H1 (cell line): ENCODE results near the gene RAVER2. TPM values are rescaled to one million over a fixed set of nuclear protein-coding genes. Genes with fewer than 3 reads are reported as not detected.

ENCODE experiments used
- CTCF ChIA-PET: fragments of 300-600 bp; sonication (Branson Sonifier 250); formaldehyde crosslinking; loops from one replicate; lab custom pipeline; 2021; ENCODE audit not compliant: partially characterized antibody; lab: Charles Lee
- POLR2A ChIA-PET: fragments of 300-600 bp; sonication (Branson Sonifier 250); formaldehyde crosslinking; loops from one replicate; lab custom pipeline; 2021; ENCODE audit warnings: inconsistent platforms; ENCODE audit not compliant: partially characterized antibody; lab: Charles Lee
- DNase-seq, 2 experiments: peaks; one replicate each; pipeline versions ENCODE4 v3.0.0 to v3.0.0-alpha.2; 2010 to 2022; ENCODE audit warnings: low spot score in 2 of 2, low read depth in 1 of 2, mixed read lengths in 1 of 2
- FAIRE-seq: peaks from 2 replicates; lab custom pipeline; 2011; peaks lifted over from hg19 to GRCh38; lab: Jason Lieb, UNC
- H2AFZ ChIP-seq: 2 replicates; pipeline ENCODE4 v1.8.1; 2012; ENCODE audit warnings: low read length, inconsistent platforms
- H2AK5ac ChIP-seq: 2 replicates; pipeline ENCODE4 v1.6.1; 2013; ENCODE audit warnings: low read depth, low read length
- H2BK120ac ChIP-seq: replicated peaks from 2 replicates; pipeline ENCODE3; 2013; ENCODE audit warnings: low read depth, low read length, inconsistent platforms
- H2BK12ac ChIP-seq: 2 replicates; pipeline ENCODE4 v1.6.1; 2013; ENCODE audit warnings: low read depth, low read length
- H2BK15ac ChIP-seq: 2 replicates; pipeline ENCODE4 v1.6.1; 2013; ENCODE audit warnings: low read length
- H2BK20ac ChIP-seq: 2 replicates; pipeline ENCODE4 v1.6.1; 2013; ENCODE audit warnings: low read length
- H2BK5ac ChIP-seq: 2 replicates; pipeline ENCODE4 v1.6.1; 2013; ENCODE audit warnings: low read depth, low read length
- H3K14ac ChIP-seq: 2 replicates; pipeline ENCODE4 v1.6.1; 2013; ENCODE audit warnings: inconsistent platforms; ENCODE audit not compliant: insufficient read length
- H3K18ac ChIP-seq: 2 replicates; pipeline ENCODE4 v1.6.1; 2013; ENCODE audit warnings: low read length; ENCODE audit errors: extremely low read depth
- H3K23ac ChIP-seq: 2 replicates; pipeline ENCODE4 v1.6.1; 2013; ENCODE audit warnings: inconsistent platforms; ENCODE audit not compliant: insufficient read length
- H3K23me2 ChIP-seq: 2 replicates; pipeline ENCODE4 v1.6.1; 2013; ENCODE audit warnings: low read depth, low read length
- H3K27ac ChIP-seq: 2 replicates; pipeline ENCODE4 v1.6.1; 2011; ENCODE audit warnings: low read depth, low read length, inconsistent platforms
- H3K27me3 ChIP-seq, 4 experiments: replicated peaks in 1 of 4; 1 replicate in 1 of 4; 2 replicates in 3 of 4; pipeline versions ENCODE4 v1.6.1 to v1.8.1; 2011 to 2013; ENCODE audit warnings: low read length in 3 of 4, mild to moderate bottlenecking in 3 of 4, inconsistent platforms in 2 of 4, mixed read lengths in 2 of 4, moderate library complexity in 1 of 4; ENCODE audit not compliant: control insufficient read depth in 3 of 4, insufficient read depth in 3 of 4; ENCODE audit errors: extremely low read depth in 1 of 4
- H3K36me3 ChIP-seq, 4 experiments: 2 replicates each; pipeline versions ENCODE4 v1.6.1 to v1.8.1; 2011 to 2013; ENCODE audit warnings: mild to moderate bottlenecking in 4 of 4, low read length in 3 of 4, moderate library complexity in 2 of 4, control low read depth in 1 of 4, inconsistent platforms in 1 of 4; ENCODE audit not compliant: insufficient read depth in 4 of 4, control insufficient read depth in 2 of 4
- H3K4ac ChIP-seq: replicated peaks from 2 replicates; pipeline ENCODE3; 2013; ENCODE audit warnings: low read length, low read depth, mixed read lengths, inconsistent platforms; ENCODE audit not compliant: insufficient read length
- H3K4me1 ChIP-seq, 4 experiments: replicated peaks in 1 of 4; 1 replicate in 1 of 4; 2 replicates in 3 of 4; pipeline versions ENCODE4 v1.6.1 to v1.8.1; 2011 to 2013; ENCODE audit warnings: low read length in 3 of 4, inconsistent platforms in 2 of 4, mixed read lengths in 1 of 4; ENCODE audit not compliant: insufficient read depth in 4 of 4, control insufficient read depth in 3 of 4
- H3K4me2 ChIP-seq, 2 experiments: 2 replicates each; pipeline versions ENCODE4 v1.6.1 to v1.8.1; 2011 to 2013; ENCODE audit warnings: low read depth in 2 of 2, low read length in 2 of 2, control low read depth in 1 of 2, inconsistent platforms in 1 of 2, mild to moderate bottlenecking in 1 of 2; ENCODE audit not compliant: insufficient read depth in 1 of 2
- H3K4me3 ChIP-seq, 4 experiments: fragments of 200-600, 300-600 bp in 1 of 4; sonication (generic), shearing (Covaris generic), sonication (Bioruptor Twin) in 1 of 4; 2 replicates each; pipeline versions ENCODE4 v1.5.1 to v1.8.1; 2011 to 2016; ENCODE audit warnings: low read length in 4 of 4, low read depth in 3 of 4, control low read depth in 2 of 4, inconsistent platforms in 2 of 4, mild to moderate bottlenecking in 2 of 4, mixed read lengths in 1 of 4, moderate library complexity in 1 of 4; ENCODE audit not compliant: insufficient read depth in 2 of 4; ENCODE audit errors: extremely low read depth in 1 of 4
- H3K56ac ChIP-seq: replicated peaks from 2 replicates; pipeline ENCODE3; 2013; ENCODE audit warnings: low read depth, mild to moderate bottlenecking, mixed read lengths, low read length, inconsistent platforms; ENCODE audit not compliant: insufficient read length
- H3K79me1 ChIP-seq: 2 replicates; pipeline ENCODE4 v1.6.1; 2013; ENCODE audit warnings: low read depth, low read length, control low read depth
- H3K79me2 ChIP-seq, 2 experiments: 2 replicates each; pipeline versions ENCODE4 v1.6.1 to v1.8.1; 2012 to 2013; ENCODE audit warnings: low read length in 2 of 2, mild to moderate bottlenecking in 2 of 2, inconsistent platforms in 1 of 2; ENCODE audit not compliant: insufficient read depth in 2 of 2, control insufficient read depth in 1 of 2
- H3K9ac ChIP-seq, 4 experiments: replicated peaks in 1 of 4; 1 replicate in 1 of 4; 2 replicates in 3 of 4; pipeline versions ENCODE4 v1.6.1 to v1.8.1; 2011 to 2013; ENCODE audit warnings: low read depth in 3 of 4, low read length in 3 of 4, control low read depth in 2 of 4, mild to moderate bottlenecking in 2 of 4, moderate library complexity in 2 of 4, inconsistent platforms in 1 of 4; ENCODE audit errors: extremely low read depth in 1 of 4
- H3K9me3 ChIP-seq, 2 experiments: 2 replicates each; pipeline versions ENCODE4 v1.6.1 to v1.8.1; 2012 to 2013; ENCODE audit warnings: mild to moderate bottlenecking in 2 of 2, moderate library complexity in 2 of 2, control low read depth in 1 of 2, inconsistent platforms in 1 of 2, low read depth in 1 of 2, low read length in 1 of 2, mixed read lengths in 1 of 2; ENCODE audit not compliant: insufficient read depth in 2 of 2
- H4K20me1 ChIP-seq, 2 experiments: replicated peaks in 1 of 2; 2 replicates each; pipeline versions ENCODE3 to v1.8.1; 2011 to 2013; ENCODE audit warnings: inconsistent platforms in 2 of 2, low read length in 2 of 2, mild to moderate bottlenecking in 1 of 2; ENCODE audit not compliant: insufficient read depth in 2 of 2, control insufficient read depth in 1 of 2
- H4K5ac ChIP-seq: 2 replicates; pipeline ENCODE4 v1.6.1; 2013; ENCODE audit warnings: low read length, low read depth, mixed read lengths, inconsistent platforms; ENCODE audit not compliant: insufficient read length
- H4K8ac ChIP-seq: 2 replicates; pipeline ENCODE4 v1.8.0; 2013; ENCODE audit warnings: mild to moderate bottlenecking, moderate library complexity, low read length, inconsistent platforms; ENCODE audit not compliant: insufficient read depth; ENCODE audit errors: extremely low read depth
- H4K91ac ChIP-seq: replicated peaks from 2 replicates; pipeline ENCODE3; 2013; ENCODE audit warnings: low read length, mixed read lengths, inconsistent platforms; ENCODE audit not compliant: insufficient read length
- CBX5 ChIP-seq: fragments of 300-800, 300-1000 bp; sonication (generic); IDR thresholded peaks from 2 replicates; pipeline ENCODE4 v1.7.1; 2016; ENCODE audit warnings: antibody characterized with exemption, low read length, low read depth
- CBX8 ChIP-seq: fragments of 300-800, 300-1000 bp; sonication (generic); IDR thresholded peaks from 2 replicates; pipeline ENCODE4 v1.7.1; 2016; ENCODE audit warnings: low read depth, low read length, borderline replicate concordance
- EZH2 ChIP-seq: fragments of 200-600 bp; sonication (generic); IDR thresholded peaks from 2 replicates; pipeline ENCODE4 v1.7.1; 2012; ENCODE audit warnings: low read depth, mild to moderate bottlenecking, moderate library complexity, low read length, inconsistent platforms; ENCODE audit not compliant: severe bottlenecking
- MAFK ChIP-seq: IDR thresholded peaks from 2 replicates; pipeline ENCODE4 v1.6.1; 2012; ENCODE audit warnings: low read depth, mild to moderate bottlenecking, improper control_type of control experiment, low read length
- NANOG ChIP-seq: IDR thresholded peaks from 2 replicates; pipeline ENCODE4 v1.6.1; 2011; ENCODE audit warnings: low read length, low read depth, mild to moderate bottlenecking, inconsistent platforms; ENCODE audit not compliant: insufficient read depth, poor library complexity, severe bottlenecking
- SIN3A ChIP-seq, 2 experiments: IDR thresholded peaks in 1 of 2; conservative IDR thresholded peaks in 1 of 2; 2 replicates each; pipeline ENCODE4 v1.6.1; 2011 to 2012; ENCODE audit warnings: low read length in 2 of 2, improper control_type of control experiment in 1 of 2, low read depth in 1 of 2, mild to moderate bottlenecking in 1 of 2
- ZNF274 ChIP-seq: IDR thresholded peaks from 2 replicates; pipeline ENCODE4 v1.7.0; 2012; ENCODE audit warnings: low read length, borderline replicate concordance; ENCODE audit errors: extremely low read depth
- WGBS, 2 experiments: shearing (Covaris generic) in 1 of 2; methylation state at CpG; one replicate each; pipeline versions ENCODE4 v1.1.6 to v1.1.7; 2013 to 2015; ENCODE audit warnings: low lambda C conversion rate in 2 of 2, mixed read lengths in 2 of 2, inconsistent platforms in 1 of 2, low coverage in 1 of 2, missing lambda C conversion rate in 1 of 2; ENCODE audit not compliant: insufficient replicate concordance in 2 of 2, insufficient coverage in 1 of 2, insufficient read length in 1 of 2; ENCODE audit errors: extremely low coverage in 1 of 2, missing lambda C conversion rate in 1 of 2; 5-methylcytosine and 5-hydroxymethylcytosine counted together
- polyA plus RNA-seq, 7 experiments: library from polyadenylated mRNA; depleted of rRNA in 3 of 7; stranded (reverse) in 5 of 7; unstranded in 2 of 7; fragments of >200 nt in 5 of 7; fragments of 200-250 nt in 2 of 7; gene quantifications; 1 replicate in 5 of 7; 2 replicates in 1 of 7; 4 replicates in 1 of 7; pipeline versions ENCODE4 v1.2.1 to v1.2.3, GENCODE V29; 2011 to 2013; ENCODE audit warnings: missing spikeins in 2 of 7, mixed read lengths in 2 of 7
- total RNA-seq: library from RNA; stranded (reverse); fragmentation: NEBNext Ultra II Directional; extraction: Animal tissue kit (Norgen Biotek cat#: 25700); gene quantifications from 2 replicates; pipeline ENCODE4 v1.2.1, GENCODE V29; 2021
- TF ChIP-seq, protein P1 (sequence below): IDR thresholded peaks from 2 replicates; pipeline ENCODE4 v1.6.1; 2011; ENCODE audit warnings: low read depth, mild to moderate bottlenecking, low read length; ENCODE audit not compliant: insufficient read depth

The RAVER2 gene
- total and polyA plus RNA-seq, 2 of the 8 experiments (the other 6 are each of a cell fraction or from before 2014, with no cell fraction given): 10.5 to 19.5 TPM

DNA sequence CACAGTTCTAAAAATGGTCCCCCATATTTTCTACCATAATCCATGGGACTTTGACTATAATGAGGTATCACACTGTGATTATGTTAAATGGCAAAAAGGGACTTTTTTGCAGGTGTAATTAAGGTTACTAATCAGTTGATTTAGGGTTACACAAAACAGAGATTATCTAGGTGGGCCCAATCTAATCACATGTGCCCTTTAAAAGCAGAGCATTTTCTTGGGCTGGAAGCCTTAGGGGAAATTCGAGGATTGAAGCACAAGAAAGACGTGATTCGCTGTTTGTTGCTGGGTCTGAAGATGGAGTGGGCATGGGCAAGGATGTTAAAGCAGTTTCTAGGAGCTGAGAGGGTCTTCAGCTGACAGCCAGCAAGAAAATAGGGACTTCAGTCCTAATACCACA, 13.4 kb downstream of the RAVER2 start:
- Histone ChIP-seq H3K4me2 (no peak overlapping the region), H3K56ac (no peak overlapping the region), H2BK20ac (no peak overlapping the region)
- ChIA-PET POLR2A (no interaction called here), CTCF (interaction anchor here (1.0 kb wide), 1 partner anchor 26 kb away, joined by 3 read pairs; no protein-coding TSS in a partner anchor)
- TF ChIP-seq CBX5 (no peak), CBX8 (no peak), ZNF274 (no peak), MAFK (no peak), SIN3A (conservative IDR thresholded peaks at IDR 0.05 in 1 of 2, IDR thresholded peaks at IDR 0.05 in 1 of 2; ENCODE audit: low read depth in 1 of 2, low read length in 2 of 2) (no peak), NANOG (no peak), EZH2 (no peak)
- TF ChIP-seq, protein P1, sequence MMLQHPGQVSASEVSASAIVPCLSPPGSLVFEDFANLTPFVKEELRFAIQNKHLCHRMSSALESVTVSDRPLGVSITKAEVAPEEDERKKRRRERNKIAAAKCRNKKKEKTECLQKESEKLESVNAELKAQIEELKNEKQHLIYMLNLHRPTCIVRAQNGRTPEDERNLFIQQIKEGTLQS: no peak
- TF ChIP-seq, all 59 proteins: peak for 0
- FAIRE-seq: no peak
- Histone ChIP-seq H3K9ac (no peak overlapping the region), H3K18ac (no peak overlapping the region), H3K79me1 (peaks cover 2% of the 10 kb centered on the region; the same call in 1 of the 2 replicates), H2BK15ac (no peak overlapping the region), H3K27me3 (no peaks in the 10 kb centered on the region), H4K91ac (no peak overlapping the region), H2AK5ac (no peak overlapping the region), H2BK5ac (no peak overlapping the region), H4K8ac (no peak overlapping the region), H3K9me3 (no peaks in the 10 kb centered on the region; a peak in 2 of 4 replicates), H3K79me2 (peaks cover 0 to 41% of the 10 kb centered on the region in 2 experiments; a peak in 2 of 4 replicates), H3K36me3 (0 out of 8 replicates have a peak, but pooled peaks cover 0 to 3% (median 0%) of the 10 kb centered on the region in 4 experiments), H4K20me1 (no peaks in the 10 kb centered on the region), H2BK120ac (no peak overlapping the region), H3K4ac (no peak overlapping the region), H3K4me3 (no peak overlapping the region), H4K5ac (no peak overlapping the region), H3K27ac (no peak overlapping the region), H3K14ac (no peak overlapping the region), H2BK12ac (no peak overlapping the region), H3K23ac (no peak overlapping the region), H2AFZ (no peak overlapping the region), H3K23me2 (no peaks in the 10 kb centered on the region), H3K4me1 (no peaks in the 10 kb centered on the region; a peak in 1 of 7 replicates)
- 93% methylated on average over 3 of the region's 3 CpGs; no CpG with 5 or more reads in 1 of the 2 experiments for WGBS, 2 experiments
- no peak for DNase-seq
